K562 (cell line): ENCODE measurements around the gene COQ5. TPM values are rescaled to one million over a fixed set of nuclear protein-coding genes. Genes with fewer than 3 reads are reported as not detected.

Experiments
- ATAC-seq: fragments of 200-7000 bp; cut with Tn5 transposase; 3 replicates; pipeline ENCODE4 v1.9.1; 2020; ENCODE audit warnings: moderate library complexity
- BruUV-seq: library from RNA; stranded (reverse); fragments of 400-500 nt; replicated peaks from 2 replicates; lab custom pipeline; 2021; lab: Mats Ljungman, UMichigan
- CTCF ChIA-PET: fragments of 300-600 bp; formaldehyde crosslinking; extraction: SDS; loops from one replicate; lab custom pipeline; 2021; ENCODE audit warnings: low intra/inter-chr PET ratio; lab: Yijun Ruan, JAX
- POLR2A ChIA-PET: fragments of 300-600, 350-650 bp; sonication (Branson Sonifier 250); formaldehyde crosslinking; extraction: SDS; loops from one replicate; lab custom pipeline; 2021; ENCODE audit warnings: antibody characterized with exemption, inconsistent platforms; lab: Yijun Ruan, JAX
- DNase-seq, 4 experiments: peaks; one replicate each; pipeline versions ENCODE4 v3.0.0 to v3.0.0-alpha.2; 2011 to 2018; ENCODE audit warnings: low spot score in 3 of 4, mixed read lengths in 3 of 4; ENCODE audit errors: extremely low read depth in 1 of 4
- FAIRE-seq: peaks from 2 replicates; lab custom pipeline; 2011; peaks lifted over from hg19 to GRCh38; lab: Jason Lieb, UNC
- H2AFZ ChIP-seq: 2 replicates; pipeline ENCODE4 v1.6.0; 2011; ENCODE audit warnings: low read depth, low read length, control low read depth, inconsistent platforms
- H3K27ac ChIP-seq: fragments of 200-600 bp; 3 replicates; pipeline ENCODE4 v1.8.0; 2011; ENCODE audit warnings: low read depth, mild to moderate bottlenecking, control low read depth, inconsistent platforms, low read length, moderate library complexity, mixed read lengths; ENCODE audit errors: extremely low read depth
- H3K27me3 ChIP-seq, 2 experiments: fragments of 300-600 bp in 1 of 2; 2 replicates in 1 of 2; 3 replicates in 1 of 2; pipeline versions ENCODE4 v1.6.0 to v1.8.0; 2011; ENCODE audit warnings: inconsistent platforms in 2 of 2, low read length in 2 of 2, mild to moderate bottlenecking in 1 of 2, mixed read lengths in 1 of 2, moderate library complexity in 1 of 2; ENCODE audit not compliant: control insufficient read depth in 2 of 2, insufficient read depth in 2 of 2
- H3K36me3 ChIP-seq: fragments of 300-600 bp; 3 replicates; pipeline ENCODE4 v1.8.0; 2011; ENCODE audit warnings: mild to moderate bottlenecking, low read length, inconsistent platforms; ENCODE audit not compliant: control insufficient read depth, insufficient read depth
- H3K4me1 ChIP-seq, 2 experiments: fragments of 200-600 bp in 1 of 2; replicated peaks in 1 of 2; 2 replicates in 1 of 2; 3 replicates in 1 of 2; pipeline versions ENCODE4 v1.5.1 to v1.8.0; 2011; ENCODE audit warnings: inconsistent platforms in 2 of 2, low read length in 2 of 2, mild to moderate bottlenecking in 1 of 2, mixed read lengths in 1 of 2, moderate library complexity in 1 of 2; ENCODE audit not compliant: control insufficient read depth in 2 of 2, insufficient read depth in 2 of 2
- H3K4me2 ChIP-seq: 2 replicates; pipeline ENCODE4 v1.6.1; 2011; ENCODE audit warnings: low read length, control low read depth, inconsistent platforms, mixed read lengths; ENCODE audit not compliant: insufficient read depth
- H3K4me3 ChIP-seq: fragments of 200-600 bp; sonication (generic), shearing (Covaris generic); 2 replicates; pipeline ENCODE4 v1.5.1; 2016; ENCODE audit warnings: control low read depth, inconsistent platforms
- H3K79me2 ChIP-seq: fragments of 200-600 bp; 3 replicates; pipeline ENCODE4 v1.8.0; 2011; ENCODE audit warnings: low read length, inconsistent platforms; ENCODE audit not compliant: control insufficient read depth, insufficient read depth
- H3K9ac ChIP-seq, 2 experiments: 2 replicates each; pipeline versions ENCODE4 v1.6.0 to v1.6.1; 2011; ENCODE audit warnings: low read depth in 2 of 2, low read length in 2 of 2, control low read depth in 1 of 2, inconsistent platforms in 1 of 2, mild to moderate bottlenecking in 1 of 2, mixed read lengths in 1 of 2; ENCODE audit not compliant: insufficient read depth in 1 of 2
- H3K9me1 ChIP-seq: one replicate; pipeline ENCODE4 v1.6.0; 2011; ENCODE audit warnings: inconsistent platforms, mild to moderate bottlenecking, low read length, moderate library complexity; ENCODE audit not compliant: control insufficient read depth, insufficient read depth
- H3K9me3 ChIP-seq: replicated peaks from 2 replicates; pipeline ENCODE4 v1.5.1; 2011; ENCODE audit warnings: low read depth, low read length, inconsistent platforms; ENCODE audit not compliant: control insufficient read depth, insufficient read depth
- H4K20me1 ChIP-seq: replicated peaks from 2 replicates; pipeline ENCODE4 v1.6.1; 2011; ENCODE audit warnings: low read length, inconsistent platforms, mixed read lengths; ENCODE audit not compliant: control insufficient read depth, insufficient read depth
- CTBP1 ChIP-seq: fragments of 450-650 bp; IDR thresholded peaks from 2 replicates; pipeline ENCODE4 v1.6.1; 2016; ENCODE audit warnings: borderline replicate concordance
- DPF2 ChIP-seq: fragments of 450-650 bp; IDR thresholded peaks from 2 replicates; pipeline ENCODE4 v1.6.1; 2016
- ELF1 ChIP-seq: fragments of 200-800 bp; sonication (Bioruptor generic); IDR thresholded peaks from 2 replicates; pipeline ENCODE4 v1.6.1; 2016; ENCODE audit warnings: missing genetic modification characterization, missing compliant biosample characterization
- FOXK2 ChIP-seq, 2 experiments: fragments of 450-650 bp; IDR thresholded peaks in 1 of 2; conservative IDR thresholded peaks in 1 of 2; 2 replicates each; pipeline ENCODE4 v1.6.1; 2016; ENCODE audit warnings: low read depth in 2 of 2, mild to moderate bottlenecking in 1 of 2
- FOXP1 ChIP-seq: sonication (generic); formaldehyde crosslinking; IDR thresholded peaks from 2 replicates; pipeline ENCODE4 v1.8.0; 2022; ENCODE audit warnings: mild to moderate bottlenecking, missing genetic modification reagents
- PHF21A ChIP-seq: fragments of 450-650 bp; IDR thresholded peaks from 2 replicates; pipeline ENCODE4 v1.6.1; 2017; ENCODE audit warnings: low read depth, borderline replicate concordance
- POLR2B ChIP-seq: fragments of 450-650 bp; IDR thresholded peaks from 2 replicates; pipeline ENCODE4 v1.6.1; 2018; ENCODE audit warnings: low read depth; ENCODE audit not compliant: partially characterized antibody
- POLR2G ChIP-seq: fragments of 200-400 bp; formaldehyde crosslinking; IDR thresholded peaks from 2 replicates; pipeline ENCODE4 v1.6.1; 2017; ENCODE audit warnings: low read depth, mild to moderate bottlenecking, antibody characterized with exemption, low read length, moderate library complexity
- POLR2H ChIP-seq: IDR thresholded peaks from 2 replicates; pipeline ENCODE4 v1.6.1; 2016; ENCODE audit warnings: missing genetic modification characterization, low read depth, mild to moderate bottlenecking, control low read depth, missing compliant biosample characterization, moderate library complexity
- RBFOX2 ChIP-seq: fragments of 200-400 bp; formaldehyde crosslinking; IDR thresholded peaks from 2 replicates; pipeline ENCODE4 v1.6.1; 2017; ENCODE audit warnings: low read depth, mild to moderate bottlenecking, low read length, moderate library complexity
- SMC3 ChIP-seq: conservative IDR thresholded peaks from 2 replicates; pipeline ENCODE4 v1.6.1; 2011; ENCODE audit warnings: low read depth, low read length, improper control_type of control experiment; ENCODE audit not compliant: insufficient read depth
- THRB ChIP-seq: fragments of 450-650 bp; formaldehyde crosslinking; conservative IDR thresholded peaks from 2 replicates; pipeline ENCODE4 v1.4.0; 2022; ENCODE audit warnings: mild to moderate bottlenecking, missing genetic modification characterization
- ZBTB1 ChIP-seq: sonication (generic); formaldehyde crosslinking; IDR thresholded peaks from 2 replicates; pipeline ENCODE4 v1.8.1; 2023; ENCODE audit warnings: missing genetic modification reagents, low read depth, mild to moderate bottlenecking, borderline replicate concordance
- WGBS: fragments of 100-300 bp; shearing (Covaris generic); methylation state at CpG from one replicate; pipeline ENCODE4 v1.1.6; 2016; ENCODE audit warnings: low coverage, mixed read lengths; ENCODE audit not compliant: insufficient coverage; ENCODE audit errors: missing lambda C conversion rate; 5-methylcytosine and 5-hydroxymethylcytosine counted together
- in situ Hi-C: fragments of 300-500 bp; cut with MboI; formaldehyde crosslinking; loops from 4 replicates; pipeline ENCODE4 v1.15.0; 2018; ENCODE audit warnings: inconsistent platforms, mixed read lengths
- intact Hi-C: fragments of 100-400 bp; cut with micrococcal nuclease; formaldehyde crosslinking; loops from 2 replicates; pipeline ENCODE4 v1.14.2; 2022
- polyA plus RNA-seq, 8 experiments: library from polyadenylated mRNA; depleted of rRNA in 4 of 8; stranded (reverse) in 5 of 8; unstranded in 3 of 8; fragments of >200 nt; fragmentation: Nextera tagmentation in 2 of 8; fragmentation: Illumina TruSeq in 1 of 8; extraction: Ambion mirVana in 2 of 8; extraction: Trizol in 1 of 8; gene quantifications; 2 replicates each; pipeline versions ENCODE4 v1.2.1 to v1.2.3, GENCODE V29; 2011 to 2014; ENCODE audit warnings: inconsistent platforms in 1 of 8, missing spikeins in 1 of 8
- total RNA-seq, 7 experiments: library from RNA; depleted of rRNA in 6 of 7; stranded (reverse); fragments of >200 nt in 6 of 7; fragmentation: Illumina TruSeq in 2 of 7; extraction: Trizol in 2 of 7; gene quantifications; 2 replicates each; pipeline versions ENCODE4 v1.2.1 to v1.2.3, GENCODE V29; 2011 to 2021; ENCODE audit warnings: low replicate concordance in 1 of 7
- TF ChIP-seq, protein P1 (sequence below): fragments of 450-650 bp; IDR thresholded peaks from 2 replicates; pipeline ENCODE4 v1.7.1; 2018; ENCODE audit warnings: mild to moderate bottlenecking, low read depth; ENCODE audit not compliant: partially characterized antibody

COQ5 gene
- total and polyA plus RNA-seq, 9 of the 15 experiments (the other 6 are each of a cell fraction or from before 2014, with no cell fraction given): 19.2 to 59.7 (median 30.4) TPM

- no peak for TF ChIP-seq SMC3
- peak; percentile 82 for TF ChIP-seq DPF2
- 0 out of 2 replicates have a peak, but pooled peaks have one; percentile 40 for TF ChIP-seq PHF21A
These were observed 6.0 kb upstream of the COQ5 start (continued) for GRCh38 chr12:120534703-120535655.

- peak; percentile 81 for ATAC-seq
- Histone ChIP-seq H3K36me3 (peaks cover 34% of the 10 kb centered on the region), H3K4me2 (peak within 1 kb of the TSS; percentile 98), H3K4me1 (peaks cover 27 to 35% of the 10 kb centered on the region in 2 experiments), H3K27ac (peak within 1 kb of the TSS; percentile 90), H2AFZ (peak within 1 kb of the TSS; percentile 99), H3K9me3 (no peaks in the 10 kb centered on the region), H3K79me2 (peaks cover 52% of the 10 kb centered on the region), H3K9ac (peak within 1 kb of the TSS; percentile 91 to 96), H3K9me1 (no peaks in the 10 kb centered on the region), H3K4me3 (peak within 1 kb of the TSS; percentile 99), H3K27me3 (no peaks in the 10 kb centered on the region), H4K20me1 (peaks cover 43% of the 10 kb centered on the region)
- ChIA-PET POLR2A (interaction anchor here (0.9 to 1.4 kb wide), 4 partner anchors 18 to 243 kb away, joined by 3 to 5 read pairs (median 4); partner anchors contain the start of gene POP5), CTCF (interaction anchor here (0.6 to 0.7 kb wide), 2 partner anchors 305 to 1239 kb away, joined by 4 read pairs; no protein-coding TSS in a partner anchor)
- TSS peak; percentile 41 for BruUV-seq
- intact Hi-C loops: no loop called here
- in situ Hi-C loops: no loop called here
- FAIRE-seq: peak; percentile 88
- under 1% methylated on average over 27 of the region's 43 CpGs for WGBS
- peak; percentile 87 to 94 (median 91) for DNase-seq
- TF ChIP-seq POLR2H: peak; percentile 73
- peak; percentile 86 for TF ChIP-seq FOXP1 (CRISPR knock-in tag)
- TF ChIP-seq FOXK2 (conservative IDR thresholded peaks at IDR 0.05 in 1 of 2, IDR thresholded peaks at IDR 0.05 in 1 of 2; ENCODE audit: low read depth in 2 of 2): peak; percentile 66 to 75; a peak in 3 of 4 replicates
- peak; percentile 71; the same call in 1 of the 2 replicates for TF ChIP-seq THRB (CRISPR knock-in tag)
- peak; percentile 91 for TF ChIP-seq POLR2G
- TF ChIP-seq CTBP1: no peak
- TF ChIP-seq, protein P1, sequence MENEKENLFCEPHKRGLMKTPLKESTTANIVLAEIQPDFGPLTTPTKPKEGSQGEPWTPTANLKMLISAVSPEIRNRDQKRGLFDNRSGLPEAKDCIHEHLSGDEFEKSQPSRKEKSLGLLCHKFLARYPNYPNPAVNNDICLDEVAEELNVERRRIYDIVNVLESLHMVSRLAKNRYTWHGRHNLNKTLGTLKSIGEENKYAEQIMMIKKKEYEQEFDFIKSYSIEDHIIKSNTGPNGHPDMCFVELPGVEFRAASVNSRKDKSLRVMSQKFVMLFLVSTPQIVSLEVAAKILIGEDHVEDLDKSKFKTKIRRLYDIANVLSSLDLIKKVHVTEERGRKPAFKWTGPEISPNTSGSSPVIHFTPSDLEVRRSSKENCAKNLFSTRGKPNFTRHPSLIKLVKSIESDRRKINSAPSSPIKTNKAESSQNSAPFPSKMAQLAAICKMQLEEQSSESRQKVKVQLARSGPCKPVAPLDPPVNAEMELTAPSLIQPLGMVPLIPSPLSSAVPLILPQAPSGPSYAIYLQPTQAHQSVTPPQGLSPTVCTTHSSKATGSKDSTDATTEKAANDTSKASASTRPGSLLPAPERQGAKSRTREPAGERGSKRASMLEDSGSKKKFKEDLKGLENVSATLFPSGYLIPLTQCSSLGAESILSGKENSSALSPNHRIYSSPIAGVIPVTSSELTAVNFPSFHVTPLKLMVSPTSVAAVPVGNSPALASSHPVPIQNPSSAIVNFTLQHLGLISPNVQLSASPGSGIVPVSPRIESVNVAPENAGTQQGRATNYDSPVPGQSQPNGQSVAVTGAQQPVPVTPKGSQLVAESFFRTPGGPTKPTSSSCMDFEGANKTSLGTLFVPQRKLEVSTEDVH: peak; percentile 66
- peak; percentile 93 for TF ChIP-seq POLR2B
- TF ChIP-seq ELF1 (tag): peak; percentile 90
- peak; percentile 92 for TF ChIP-seq RBFOX2
- TF ChIP-seq ZBTB1 (CRISPR knock-in tag): 0 out of 2 replicates have a peak, but pooled peaks have one; percentile 38
These were observed 5.3 kb upstream of the COQ5 start, which contains the start of gene RNF10 for GRCh38 chr12:120534203-120534702. Gene RNF10, plus strand, starts transcription at chr12:120534356. Its CDS starts 456 bp downstream, at chr12:120534812.
